GM18868 (cell line): ENCODE measurements around the gene DNAJC5.
"Not testable (repeated sequence)": the region's sequence is repeated elsewhere in the genome, so short reads cannot be mapped to it uniquely, and the experiment has no call there.

Source experiments
- ATAC-seq: cut with Tn5 transposase; IDR thresholded peaks from one replicate; pipeline ENCODE4 v1.9.1; 2021; ENCODE audit warnings: mild to moderate bottlenecking, moderate library complexity; ENCODE audit not compliant: unreplicated experiment

Gene DNAJC5

GRCh38 chr20:63861365-63861934 is 33.5 kb upstream of the DNAJC5 start, which contains the start of gene ABHD16B:
Gene ABHD16B (plus strand): TSS chr20:63861498. CDS start chr20:63861541, 43 bp downstream.
- no peak for ATAC-seq

GRCh38 chr20:63861981-63862901 is 32.7 kb upstream of the DNAJC5 start:
- ATAC-seq = no peak

- ATAC-seq = no peak
Measured at GRCh38 chr20:63863021-63863797, 31.7 kb upstream of the DNAJC5 start.

GRCh38 chr20:63863798-63864544 is 31.0 kb upstream of the DNAJC5 start:
- ATAC-seq = peak; percentile 69

GRCh38 chr20:63864545-63864977 is 30.4 kb upstream of the DNAJC5 start:
- no peak for ATAC-seq

- peak; percentile 78 for ATAC-seq
Measured at GRCh38 chr20:63864978-63865640, 29.8 kb upstream of the DNAJC5 start, which contains the start of gene TPD52L2. Gene TPD52L2 (plus strand): TSS chr20:63865270. CDS start chr20:63865366, 96 bp downstream.

- not testable (repeated sequence) for ATAC-seq
Measured at GRCh38 chr20:63867042-63867441, 27.9 kb upstream of the DNAJC5 start.

- no peak for ATAC-seq
Measured at GRCh38 chr20:63868264-63868663, 26.7 kb upstream of the DNAJC5 start.

- no peak for ATAC-seq
Measured at GRCh38 chr20:63873477-63873971, 21.4 kb upstream of the DNAJC5 start.

- ATAC-seq = not testable (repeated sequence)
Measured at GRCh38 chr20:63874241-63874640, 20.7 kb upstream of the DNAJC5 start.

- no peak for ATAC-seq
Measured at GRCh38 chr20:63876489-63877036, 18.4 kb upstream of the DNAJC5 start.

GRCh38 chr20:63877755-63878470 is 17.0 kb upstream of the DNAJC5 start:
- no peak for ATAC-seq

- ATAC-seq = no peak
Measured at GRCh38 chr20:63878899-63879663, 15.8 kb upstream of the DNAJC5 start.

- not testable (repeated sequence) for ATAC-seq
Measured at GRCh38 chr20:63880901-63881300, 14.0 kb upstream of the DNAJC5 start.

GRCh38 chr20:63881451-63882226 is 13.3 kb upstream of the DNAJC5 start:
- no peak for ATAC-seq

GRCh38 chr20:63882257-63883200 is 12.4 kb upstream of the DNAJC5 start:
- ATAC-seq = no peak
